ENCODE data around the gene STIM1.

The STIM1 gene

DNA sequence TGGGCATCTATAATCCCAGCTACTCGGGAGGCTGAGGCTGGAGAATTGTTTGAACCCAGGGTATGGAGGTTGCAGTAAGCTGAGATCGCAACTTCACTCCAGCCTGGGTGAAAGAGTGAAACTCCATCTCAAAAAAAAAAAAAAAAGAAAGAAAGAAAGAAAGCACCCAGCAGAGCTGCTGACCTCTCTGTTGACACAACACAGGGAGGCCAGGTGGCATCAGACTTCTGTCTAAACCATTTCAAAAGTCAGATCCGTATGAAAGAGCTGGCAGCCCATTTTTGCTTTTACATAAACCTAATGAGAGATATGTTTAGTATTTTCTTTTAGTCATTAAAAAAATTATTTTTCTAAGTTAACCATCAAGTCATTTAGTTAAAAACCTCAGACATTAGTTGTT lies 174.7 kb downstream of the STIM1 start:
- no peak overlapping the region for H3K27ac ChIP-seq
- TF ChIP-seq, protein P1, sequence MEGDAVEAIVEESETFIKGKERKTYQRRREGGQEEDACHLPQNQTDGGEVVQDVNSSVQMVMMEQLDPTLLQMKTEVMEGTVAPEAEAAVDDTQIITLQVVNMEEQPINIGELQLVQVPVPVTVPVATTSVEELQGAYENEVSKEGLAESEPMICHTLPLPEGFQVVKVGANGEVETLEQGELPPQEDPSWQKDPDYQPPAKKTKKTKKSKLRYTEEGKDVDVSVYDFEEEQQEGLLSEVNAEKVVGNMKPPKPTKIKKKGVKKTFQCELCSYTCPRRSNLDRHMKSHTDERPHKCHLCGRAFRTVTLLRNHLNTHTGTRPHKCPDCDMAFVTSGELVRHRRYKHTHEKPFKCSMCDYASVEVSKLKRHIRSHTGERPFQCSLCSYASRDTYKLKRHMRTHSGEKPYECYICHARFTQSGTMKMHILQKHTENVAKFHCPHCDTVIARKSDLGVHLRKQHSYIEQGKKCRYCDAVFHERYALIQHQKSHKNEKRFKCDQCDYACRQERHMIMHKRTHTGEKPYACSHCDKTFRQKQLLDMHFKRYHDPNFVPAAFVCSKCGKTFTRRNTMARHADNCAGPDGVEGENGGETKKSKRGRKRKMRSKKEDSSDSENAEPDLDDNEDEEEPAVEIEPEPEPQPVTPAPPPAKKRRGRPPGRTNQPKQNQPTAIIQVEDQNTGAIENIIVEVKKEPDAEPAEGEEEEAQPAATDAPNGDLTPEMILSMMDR (conservative IDR thresholded peaks at IDR 0.05): no peak

DNA sequence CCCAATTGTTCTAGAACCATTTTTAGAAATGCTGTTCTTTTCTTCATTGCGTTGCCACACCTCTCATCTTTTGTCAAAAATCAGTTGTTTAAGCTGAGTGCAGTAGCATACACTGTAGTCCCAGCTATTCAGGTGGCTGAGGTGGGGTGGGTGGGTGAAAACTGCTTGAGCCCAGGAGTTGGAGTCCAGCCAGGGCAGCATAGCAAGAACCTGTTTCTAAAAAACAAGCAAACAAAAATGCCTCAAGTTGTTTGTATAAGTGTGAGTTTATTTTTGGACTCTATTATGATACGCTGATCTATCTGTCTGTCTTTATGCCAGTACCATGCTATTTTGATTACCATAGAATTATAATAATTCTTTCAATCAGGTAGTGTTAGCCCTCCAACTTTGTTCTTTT lies 176.6 kb downstream of the STIM1 start:
- 0 out of 2 replicates have a peak overlapping the region, but pooled peaks have one; percentile 10 for H3K27ac ChIP-seq
- TF ChIP-seq, protein P1 (conservative IDR thresholded peaks at IDR 0.05): no peak

DNA sequence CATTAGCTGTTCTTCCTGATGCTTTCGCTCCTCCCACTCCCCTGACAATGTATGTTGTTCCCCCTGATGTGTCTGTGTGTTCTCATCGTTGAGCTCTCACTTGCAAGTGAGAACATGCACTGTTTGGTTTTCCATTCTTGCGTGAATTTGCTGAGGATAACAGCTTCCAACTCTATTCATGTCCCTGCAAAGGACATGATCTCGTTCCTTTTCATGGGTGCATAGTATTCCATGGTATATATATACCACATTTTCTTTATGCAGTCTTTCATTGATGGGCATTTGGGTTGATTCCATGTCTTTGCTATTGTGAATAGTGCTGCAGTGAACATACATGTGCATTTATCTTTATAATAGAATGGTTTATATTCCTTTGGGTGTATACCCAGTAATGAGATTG lies 180.5 kb downstream of the STIM1 start:
- no peak overlapping the region for H3K27ac ChIP-seq
- TF ChIP-seq, protein P1 (conservative IDR thresholded peaks at IDR 0.05): no peak

DNA sequence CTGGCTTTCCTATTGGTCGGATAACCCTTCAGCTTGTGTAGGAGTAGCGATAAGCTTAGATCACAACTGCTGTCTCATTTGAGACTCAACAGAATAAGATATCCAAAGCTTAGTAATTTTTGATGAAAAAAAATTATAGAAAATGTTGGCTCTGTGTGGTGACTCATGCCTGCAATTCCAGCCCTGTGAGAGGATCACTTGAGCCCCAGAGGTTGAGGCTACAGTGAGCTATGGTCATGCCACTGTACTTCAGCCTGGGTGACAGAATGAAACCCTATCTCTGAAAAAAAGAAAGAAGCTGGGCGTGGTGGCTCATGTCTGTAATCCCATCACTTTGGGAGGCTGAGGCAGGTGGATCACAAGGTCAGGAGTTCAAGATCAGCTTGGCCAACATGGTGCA lies 183.5 kb downstream of the STIM1 start:
- TF ChIP-seq, protein P1 (conservative IDR thresholded peaks at IDR 0.05): no peak
- no peak overlapping the region for H3K27ac ChIP-seq

DNA sequence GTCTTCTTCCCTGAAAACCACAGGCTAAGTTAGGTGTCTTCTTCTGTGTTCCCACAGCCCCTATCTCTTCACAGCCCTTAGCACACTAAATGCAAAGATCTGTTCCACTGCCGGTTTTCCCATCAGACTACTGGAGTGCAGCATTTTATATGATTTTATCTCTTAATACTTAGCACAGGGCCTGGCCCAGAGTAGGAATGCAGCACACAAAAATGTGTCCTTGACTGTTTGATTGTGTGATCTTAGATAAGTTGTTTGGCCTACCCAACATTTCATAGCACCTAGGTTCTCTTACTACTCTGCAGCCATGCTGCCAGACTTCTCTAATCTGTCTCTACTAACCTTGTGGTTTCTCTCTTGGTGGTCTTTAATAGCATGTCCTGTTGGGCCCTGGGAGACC lies 185.0 kb downstream of the STIM1 start:
- H3K27ac ChIP-seq: peak overlapping the region; percentile 5; the same call in 1 of the 2 replicates
- TF ChIP-seq, protein P1 (conservative IDR thresholded peaks at IDR 0.05): no peak

DNA sequence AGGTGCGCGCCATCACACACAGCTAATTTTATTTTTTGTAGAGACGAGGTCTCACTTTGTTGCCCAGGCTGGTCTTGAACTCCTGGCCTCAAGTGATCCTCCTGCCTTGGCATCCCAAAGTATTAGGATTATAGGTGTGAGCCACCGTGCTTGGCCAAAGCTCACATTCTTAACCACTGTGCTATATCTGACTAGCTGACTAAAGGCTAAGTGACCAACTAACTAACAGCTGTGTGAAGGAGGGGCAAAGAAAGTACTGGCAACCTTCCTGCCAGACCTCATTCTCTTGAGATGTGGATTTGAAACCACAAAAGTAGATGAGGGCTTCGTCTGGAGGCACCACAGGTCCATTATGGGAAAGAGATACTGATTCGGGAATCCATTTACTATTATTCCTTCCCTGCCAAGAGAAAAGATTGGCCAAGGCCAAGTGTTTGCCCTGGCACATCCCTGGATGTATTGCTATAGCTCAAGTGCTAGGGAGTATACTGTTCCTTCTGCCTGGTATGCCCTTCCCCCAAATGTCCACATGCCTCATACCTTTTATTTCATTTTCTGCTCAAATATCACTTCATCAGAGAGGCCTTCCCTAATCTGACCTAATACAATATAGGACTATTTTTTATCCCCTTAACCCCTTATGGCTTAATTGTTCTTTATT lies 186.4 kb downstream of the STIM1 start:
- no peak overlapping the region for H3K27ac ChIP-seq
- TF ChIP-seq, protein P1 (conservative IDR thresholded peaks at IDR 0.05): no peak

DNA sequence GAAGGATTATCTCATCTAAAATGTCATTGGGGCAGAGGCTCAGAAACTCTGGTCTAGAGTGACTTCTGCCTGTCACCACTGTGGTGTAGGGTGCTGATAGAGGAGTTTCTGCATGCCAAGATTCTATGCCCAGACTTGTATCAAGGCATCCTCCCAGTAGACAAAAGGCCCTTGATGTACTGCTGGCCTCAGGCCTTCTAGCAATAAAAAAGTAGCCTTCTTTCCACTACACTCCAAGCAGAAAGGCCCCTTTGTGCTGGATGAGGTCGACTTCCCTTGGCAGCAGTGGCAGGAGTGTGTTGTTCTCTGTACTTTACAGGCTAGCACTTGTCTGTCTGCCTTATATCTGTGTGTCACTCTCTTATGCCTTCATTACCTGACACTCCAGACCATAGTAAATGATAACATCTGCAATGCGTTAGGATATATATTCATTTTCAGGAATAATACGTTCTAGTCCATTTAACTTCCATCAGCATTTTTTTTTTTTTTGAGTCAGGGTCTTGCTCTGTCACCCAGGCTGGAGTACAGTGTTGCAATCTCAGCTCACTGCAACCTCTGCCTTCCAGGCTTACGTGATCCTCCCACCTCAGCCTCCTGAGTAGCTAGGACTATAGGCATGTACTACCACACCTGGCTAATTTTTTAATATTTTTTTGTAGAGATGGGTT lies 189.6 kb downstream of the STIM1 start:
- no peak overlapping the region for H3K27ac ChIP-seq
- TF ChIP-seq, protein P1 (conservative IDR thresholded peaks at IDR 0.05): no peak
